Liver (tissue), 3 donors: ENCODE results near the gene SIGLEC10.

Experiments
- ATF3 ChIP-seq: IDR thresholded peaks from 2 replicates; pipeline ENCODE4 v1.6.1; 2016; ENCODE audit warnings: antibody characterized with exemption
- CTCF ChIP-seq: fragments of 150-350 bp; IDR thresholded peaks from 2 replicates; pipeline ENCODE4 v1.5.1; 2017; ENCODE audit warnings: improper control_type of control experiment, low read depth, low read length; ENCODE audit not compliant: missing input control
- GABPA ChIP-seq, 2 donors: IDR thresholded peaks in 1 of 2; conservative IDR thresholded peaks in 1 of 2; 2 replicates each; pipeline ENCODE4 v1.6.1; 2016; ENCODE audit warnings: antibody characterized with exemption in 2 of 2, mild to moderate bottlenecking in 1 of 2, moderate library complexity in 1 of 2
- MAX ChIP-seq: IDR thresholded peaks from 2 replicates; pipeline ENCODE4 v1.6.1; 2016; ENCODE audit warnings: antibody characterized with exemption
- REST ChIP-seq: IDR thresholded peaks from 2 replicates; pipeline ENCODE4 v1.6.1; 2016; ENCODE audit warnings: antibody characterized with exemption, mild to moderate bottlenecking
- SP1 ChIP-seq: IDR thresholded peaks from 2 replicates; pipeline ENCODE4 v1.6.1; 2018; ENCODE audit warnings: antibody characterized with exemption, mild to moderate bottlenecking
- TAF1 ChIP-seq: conservative IDR thresholded peaks from 2 replicates; pipeline ENCODE4 v1.6.1; 2016; ENCODE audit warnings: antibody characterized with exemption, mild to moderate bottlenecking
- YY1 ChIP-seq: IDR thresholded peaks from 2 replicates; pipeline ENCODE4 v1.6.1; 2016; ENCODE audit warnings: antibody characterized with exemption, mild to moderate bottlenecking
- ZBTB33 ChIP-seq: IDR thresholded peaks from 2 replicates; pipeline ENCODE4 v1.6.1; 2016; ENCODE audit warnings: antibody characterized with exemption
- donor health status: healthy.
- donor health status: healthy.

GRCh38 chr19:51417107-51417809 is at the start of gene SIGLEC10:
- TF ChIP-seq CTCF = no peak
- TF ChIP-seq MAX = no peak
- no peak for TF ChIP-seq REST
- no peak for TF ChIP-seq TAF1
- TF ChIP-seq YY1 = no peak
- no peak for TF ChIP-seq ATF3
- TF ChIP-seq SP1 = no peak
- TF ChIP-seq GABPA (IDR thresholded peaks at IDR 0.05 in 1 of 2, conservative IDR thresholded peaks at IDR 0.05 in 1 of 2) = no peak
- TF ChIP-seq ZBTB33 = no peak
